Esophagus squamous epithelium (tissue), 4 donors: ENCODE measurements around the gene NUP54.

Experiments
- POLR2A ChIP-seq, 4 donors: fragments of 450-650 bp; IDR thresholded peaks; one replicate each; pipeline ENCODE4 v1.6.1; 2017; ENCODE audit warnings: antibody characterized with exemption in 4 of 4, mild to moderate bottlenecking in 4 of 4, moderate library complexity in 3 of 4
- TF ChIP-seq, protein P1 (sequence below), 6 experiments: fragments of 450-650 bp in 4 of 6; fragments of 200-600 bp in 2 of 6; sonication (generic) in 2 of 6; IDR thresholded peaks; one replicate each; pipeline ENCODE4 v1.5.1; 2016 to 2019; ENCODE audit warnings: antibody characterized with exemption in 6 of 6, mild to moderate bottlenecking in 4 of 6, moderate library complexity in 4 of 6

DNA sequence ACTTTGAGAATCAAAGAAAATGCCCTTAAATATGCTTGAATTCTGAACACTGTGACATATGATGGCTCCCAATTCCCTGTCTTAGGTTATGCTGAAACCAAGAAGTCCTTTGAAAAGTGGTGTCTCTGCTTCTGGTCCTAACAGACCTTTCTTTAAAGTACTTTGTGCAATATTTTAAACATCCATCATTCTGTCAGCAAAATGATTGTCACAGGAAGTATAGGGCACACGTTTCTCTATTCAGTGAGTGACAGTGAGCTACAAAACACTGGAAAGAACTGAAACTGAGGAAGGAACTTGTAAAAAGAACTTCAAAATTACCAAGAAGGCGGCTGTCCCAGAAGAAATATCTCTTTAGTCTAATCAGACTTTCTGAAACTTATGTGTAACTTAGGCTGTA is 12.2 kb upstream of the NUP54 start:
- no peak for TF ChIP-seq POLR2A (IDR thresholded peaks at IDR 0.05)
- TF ChIP-seq, protein P1, sequence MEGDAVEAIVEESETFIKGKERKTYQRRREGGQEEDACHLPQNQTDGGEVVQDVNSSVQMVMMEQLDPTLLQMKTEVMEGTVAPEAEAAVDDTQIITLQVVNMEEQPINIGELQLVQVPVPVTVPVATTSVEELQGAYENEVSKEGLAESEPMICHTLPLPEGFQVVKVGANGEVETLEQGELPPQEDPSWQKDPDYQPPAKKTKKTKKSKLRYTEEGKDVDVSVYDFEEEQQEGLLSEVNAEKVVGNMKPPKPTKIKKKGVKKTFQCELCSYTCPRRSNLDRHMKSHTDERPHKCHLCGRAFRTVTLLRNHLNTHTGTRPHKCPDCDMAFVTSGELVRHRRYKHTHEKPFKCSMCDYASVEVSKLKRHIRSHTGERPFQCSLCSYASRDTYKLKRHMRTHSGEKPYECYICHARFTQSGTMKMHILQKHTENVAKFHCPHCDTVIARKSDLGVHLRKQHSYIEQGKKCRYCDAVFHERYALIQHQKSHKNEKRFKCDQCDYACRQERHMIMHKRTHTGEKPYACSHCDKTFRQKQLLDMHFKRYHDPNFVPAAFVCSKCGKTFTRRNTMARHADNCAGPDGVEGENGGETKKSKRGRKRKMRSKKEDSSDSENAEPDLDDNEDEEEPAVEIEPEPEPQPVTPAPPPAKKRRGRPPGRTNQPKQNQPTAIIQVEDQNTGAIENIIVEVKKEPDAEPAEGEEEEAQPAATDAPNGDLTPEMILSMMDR (IDR thresholded peaks at IDR 0.05), result no peak
